Measurements from ENCODE around the gene FADS3.

FADS3 gene

DNA sequence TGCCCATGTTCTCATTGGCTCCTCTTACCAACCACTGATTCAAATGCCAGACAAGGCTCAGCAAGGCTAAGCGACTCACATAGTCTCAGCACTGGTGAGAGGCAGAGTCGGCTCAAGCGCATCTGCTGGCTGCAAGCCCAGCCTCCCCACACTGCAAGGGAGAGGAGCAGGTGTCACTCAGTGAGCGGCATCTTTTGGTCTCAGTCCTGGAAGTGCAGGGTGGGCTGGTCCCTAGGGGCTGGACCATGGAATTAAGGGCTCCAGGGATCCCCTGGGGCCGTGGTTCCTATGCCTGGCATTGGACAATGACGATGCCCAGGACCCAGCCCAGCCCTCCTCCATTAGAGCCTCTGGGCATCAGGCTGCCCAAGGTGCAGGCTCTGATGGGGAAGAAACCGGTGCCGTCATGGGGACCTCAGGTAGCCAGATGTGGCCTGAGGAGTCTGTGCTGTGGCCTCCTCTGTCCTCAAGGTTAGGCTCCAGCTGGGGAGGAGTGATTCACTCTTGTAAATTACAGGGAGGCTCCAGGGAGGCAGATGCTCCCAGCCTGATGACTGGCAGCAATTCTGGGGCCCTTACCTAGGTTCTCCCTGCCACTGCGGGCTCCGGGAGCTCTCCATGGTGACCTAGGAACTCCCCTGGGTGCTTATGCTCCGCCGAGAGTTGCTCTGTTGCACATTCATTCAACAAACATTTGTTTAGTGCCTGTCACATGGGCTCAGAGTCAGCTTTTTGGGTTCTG lies 35.2 kb downstream of the FADS3 start:
- DNase-seq (ENCODE audit: low read depth) = no peak

- no peak for DNase-seq (ENCODE audit: low read depth)
These were observed 36.2 kb downstream of the FADS3 start for GRCh38 chr11:61854966-61855714.

DNA sequence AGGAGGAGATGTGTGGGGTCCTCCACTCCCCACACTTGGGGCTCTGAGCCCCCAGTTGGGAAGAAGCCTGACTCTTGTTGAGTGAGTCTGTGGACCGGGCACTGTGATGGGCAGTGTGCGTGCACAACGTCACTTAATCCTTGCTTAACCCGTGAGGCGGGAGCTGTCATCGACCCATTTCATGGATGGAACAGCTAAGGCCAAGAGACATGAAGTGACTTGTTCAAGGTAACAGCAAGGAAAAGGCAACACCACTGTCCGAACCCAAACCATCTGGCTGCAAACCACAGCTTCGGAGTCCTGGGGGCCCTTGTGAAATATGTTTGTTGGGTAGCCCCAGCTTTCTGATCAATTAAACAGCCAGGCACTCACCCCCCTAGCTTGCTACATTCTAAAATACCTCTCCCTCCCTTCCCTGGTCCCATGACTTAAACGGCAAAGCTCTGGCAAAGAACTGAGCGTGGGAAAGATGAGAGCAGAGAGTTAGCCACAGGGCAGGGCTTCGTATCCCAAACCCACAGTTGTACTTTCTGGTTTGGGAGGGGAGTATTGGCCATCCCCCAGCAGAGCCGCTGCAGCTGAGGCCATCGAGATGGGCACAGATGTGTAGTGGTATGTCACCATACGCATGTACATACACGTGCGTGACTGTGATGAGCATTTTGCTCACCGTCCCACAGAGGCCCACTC lies 37.0 kb downstream of the FADS3 start:
- no peak for DNase-seq (ENCODE audit: low read depth)

DNA sequence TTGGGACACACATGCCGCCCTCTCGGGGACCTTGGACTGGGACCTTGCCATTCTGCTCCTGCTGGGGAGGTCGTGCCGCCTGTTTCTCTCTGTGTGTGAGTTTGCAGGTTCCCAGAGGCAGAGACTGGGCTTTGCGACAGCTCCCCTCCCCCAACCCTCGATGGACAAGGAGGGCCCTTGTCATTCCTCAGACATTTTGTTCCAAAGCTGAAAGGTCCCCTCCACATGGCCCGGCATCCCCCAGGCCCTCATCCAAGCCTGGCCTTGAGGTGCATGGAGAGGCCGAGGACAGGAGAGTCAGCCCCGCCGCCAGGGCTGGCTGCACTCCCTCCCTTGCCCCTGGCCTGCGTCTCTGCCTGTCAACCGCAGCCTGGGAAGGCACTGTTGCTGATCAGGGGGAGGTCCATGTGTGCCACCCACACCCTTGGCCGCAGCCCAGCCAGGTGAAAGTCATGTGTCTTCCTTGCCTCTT lies 37.6 kb downstream of the FADS3 start:
- no peak for DNase-seq (ENCODE audit: low read depth)

DNA sequence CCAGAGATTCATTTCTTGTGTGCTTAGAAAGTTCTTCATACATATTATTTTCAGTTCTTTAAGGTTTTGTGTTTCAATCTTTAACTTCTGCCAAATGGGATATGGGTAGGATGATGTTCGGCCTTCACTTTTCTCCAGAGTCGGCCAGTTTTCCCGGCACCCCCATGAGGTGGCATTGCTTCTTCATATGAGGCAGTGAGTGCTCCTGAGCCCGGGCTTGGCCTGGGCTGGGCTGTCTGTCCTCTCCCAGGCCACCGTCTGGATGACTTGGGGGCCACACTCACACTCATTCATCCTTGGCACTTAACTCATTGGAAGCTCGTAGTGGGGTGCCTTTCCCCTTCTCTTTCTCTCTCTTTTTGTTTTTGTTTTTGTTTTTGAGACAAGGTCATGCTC lies 39.4 kb downstream of the FADS3 start:
- DNase-seq (ENCODE audit: low read depth) = no peak

GRCh38 chr11:61851113-61851899 lies 40.0 kb downstream of the FADS3 start:
- DNase-seq (ENCODE audit: low read depth) = no peak

DNA sequence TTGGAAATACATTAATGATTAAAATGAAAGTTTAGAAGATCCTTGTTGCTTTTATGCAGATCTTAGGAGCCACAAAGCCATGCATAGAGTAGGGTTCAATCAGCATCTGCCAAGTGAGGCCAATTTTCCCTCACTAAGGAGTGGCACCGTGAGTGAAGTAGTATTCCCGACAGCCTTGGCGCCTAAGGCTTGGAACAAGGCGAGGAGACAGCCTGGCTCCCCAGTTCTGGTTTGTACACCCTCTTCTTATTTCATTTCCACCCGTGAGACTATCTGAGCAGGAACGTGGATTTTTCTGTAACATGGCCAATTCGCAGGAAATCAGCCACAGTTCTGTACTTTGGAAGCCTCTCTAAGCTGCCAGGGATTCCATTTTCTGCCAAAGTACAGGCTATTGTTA lies 40.7 kb downstream of the FADS3 start:
- no peak for DNase-seq (ENCODE audit: low read depth)

- DNase-seq (ENCODE audit: low read depth) = no peak
These were observed 42.7 kb downstream of the FADS3 start for GRCh38 chr11:61848631-61849030.

DNA sequence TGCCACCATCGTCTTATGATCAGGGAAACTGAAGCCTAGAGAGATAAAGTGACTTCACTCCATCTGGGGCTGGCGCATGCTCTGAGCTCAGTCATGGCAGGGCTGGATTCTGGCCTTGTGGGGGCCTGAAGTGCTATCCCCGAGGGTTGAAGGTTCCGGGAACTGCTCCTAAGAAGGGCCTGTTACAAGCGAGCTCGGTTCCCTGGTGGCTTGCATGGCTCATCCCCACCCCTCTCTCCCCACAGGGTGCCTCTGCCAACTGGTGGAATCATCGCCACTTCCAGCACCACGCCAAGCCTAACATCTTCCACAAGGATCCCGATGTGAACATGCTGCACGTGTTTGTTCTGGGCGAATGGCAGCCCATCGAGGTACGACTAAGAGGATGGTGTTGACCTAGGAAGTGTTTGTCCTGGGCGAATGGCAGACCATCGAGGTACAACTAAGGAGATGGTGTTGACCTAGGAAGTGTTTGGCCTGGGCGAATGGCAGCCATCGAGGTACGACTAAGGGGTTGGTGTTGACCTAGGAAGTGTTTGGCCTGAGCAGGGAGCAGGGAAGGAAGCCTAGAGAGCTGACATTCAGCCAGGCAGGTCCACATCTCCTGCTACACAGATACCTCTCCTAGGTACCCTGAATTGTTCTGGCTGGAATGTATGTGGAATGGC lies 43.3 kb downstream of the FADS3 start:
- DNase-seq (ENCODE audit: low read depth) = no peak

GRCh38 chr11:61846362-61847020 lies 44.9 kb downstream of the FADS3 start:
- DNase-seq (ENCODE audit: low read depth) = no peak

DNA sequence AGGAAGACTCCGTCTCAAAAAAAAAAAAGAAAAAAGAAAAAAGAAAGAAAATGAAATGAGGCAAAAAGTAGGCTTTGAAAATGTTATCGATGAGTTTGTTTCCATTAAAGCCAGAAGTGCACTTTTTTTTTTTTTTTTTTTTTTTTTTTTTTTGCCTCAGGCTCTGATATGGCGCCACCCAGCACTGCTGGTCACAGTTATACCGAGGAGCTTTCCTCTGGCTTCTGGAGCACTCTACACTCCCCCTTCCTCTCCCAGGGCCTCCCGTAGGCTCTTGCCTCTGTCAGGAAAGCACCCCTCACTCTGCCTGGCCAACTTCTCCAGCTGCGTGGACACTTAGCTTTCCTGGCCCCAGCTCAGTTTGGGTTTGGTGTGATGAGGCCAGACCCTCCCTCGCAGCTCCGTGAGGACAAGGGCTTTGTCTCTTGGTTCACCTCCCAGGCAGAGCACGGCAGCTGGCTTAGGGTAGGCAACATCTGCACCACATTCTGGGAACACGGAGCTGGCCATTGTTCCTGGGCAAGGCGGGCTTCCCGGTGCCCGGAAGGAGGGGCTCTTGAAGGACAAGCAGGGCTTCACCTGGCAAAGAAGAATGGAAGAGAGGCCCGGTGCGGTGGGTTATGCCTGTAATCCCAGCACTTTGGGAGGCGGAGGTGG lies 46.3 kb downstream of the FADS3 start:
- DNase-seq (ENCODE audit: low read depth) = no peak

GRCh38 chr11:61842528-61842820 lies 48.9 kb downstream of the FADS3 start:
- no peak for DNase-seq (ENCODE audit: low read depth)

GRCh38 chr11:61841636-61842527 lies 49.5 kb downstream of the FADS3 start:
- DNase-seq (ENCODE audit: low read depth) = no peak

DNA sequence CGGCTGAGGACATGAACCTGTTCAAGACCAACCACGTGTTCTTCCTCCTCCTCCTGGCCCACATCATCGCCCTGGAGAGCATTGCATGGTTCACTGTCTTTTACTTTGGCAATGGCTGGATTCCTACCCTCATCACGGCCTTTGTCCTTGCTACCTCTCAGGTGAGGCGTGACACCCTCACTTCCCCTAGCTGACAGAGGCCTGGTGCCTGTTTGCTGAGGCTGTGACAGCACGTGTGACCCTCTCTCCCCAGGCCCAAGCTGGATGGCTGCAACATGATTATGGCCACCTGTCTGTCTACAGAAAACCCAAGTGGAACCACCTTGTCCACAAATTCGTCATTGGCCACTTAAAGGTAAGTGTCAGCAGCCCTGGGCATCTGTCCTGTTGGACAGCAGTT lies 51.0 kb downstream of the FADS3 start:
- DNase-seq (ENCODE audit: low read depth) = no peak

- no peak for DNase-seq (ENCODE audit: low read depth)
These were observed 51.6 kb downstream of the FADS3 start for GRCh38 chr11:61839742-61840141.

GRCh38 chr11:61838921-61839320 lies 52.4 kb downstream of the FADS3 start:
- DNase-seq (ENCODE audit: low read depth) = no peak

GRCh38 chr11:61838501-61838900 lies 52.8 kb downstream of the FADS3 start:
- no peak for DNase-seq (ENCODE audit: low read depth)

DNA sequence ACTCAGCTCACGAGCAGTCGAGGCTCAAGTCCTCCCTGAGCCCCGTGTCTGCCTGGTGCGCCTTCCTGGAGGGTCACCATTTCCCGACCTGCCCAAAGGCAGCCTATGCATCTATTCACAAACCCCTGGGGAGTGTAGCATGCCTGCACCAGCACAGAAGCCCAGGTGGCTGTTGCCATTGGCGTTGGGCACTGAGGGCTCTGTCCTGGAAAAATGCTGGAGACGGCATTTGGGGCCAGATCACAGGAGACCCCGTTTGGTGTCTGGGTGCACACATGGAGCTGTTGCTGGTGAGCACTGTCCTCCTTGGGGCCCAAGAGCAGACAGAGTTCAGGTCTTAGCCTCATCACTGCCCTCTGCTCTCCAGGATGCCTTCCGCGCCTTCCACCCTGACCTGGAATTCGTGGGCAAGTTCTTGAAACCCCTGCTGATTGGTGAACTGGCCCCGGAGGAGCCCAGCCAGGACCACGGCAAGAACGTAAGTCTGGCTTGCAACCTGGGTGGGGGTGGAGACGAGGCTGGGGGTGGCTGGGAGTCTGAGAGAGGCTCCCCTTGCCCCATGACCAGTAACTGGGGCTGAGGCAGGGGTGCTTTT lies 53.8 kb downstream of the FADS3 start:
- DNase-seq (ENCODE audit: low read depth) = no peak

DNA sequence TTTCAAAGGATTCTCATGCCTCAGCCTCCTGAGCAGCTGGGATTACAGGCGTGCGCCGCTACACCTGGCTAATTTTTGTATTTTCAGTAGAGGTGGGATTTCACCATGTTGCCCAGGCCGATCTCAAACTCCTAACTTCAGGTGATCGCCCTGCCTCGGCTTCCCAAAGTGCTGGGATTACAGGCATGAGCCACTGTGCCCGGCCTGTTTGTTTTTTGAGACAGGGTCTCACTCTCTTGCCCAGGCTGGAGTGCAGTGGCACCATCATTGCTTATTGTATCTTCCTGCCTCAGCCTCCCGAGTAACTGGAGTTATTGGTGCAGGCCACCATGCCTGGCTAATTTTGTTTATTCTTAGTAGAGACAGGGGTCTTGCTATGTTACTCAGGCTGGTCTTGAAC lies 55.2 kb downstream of the FADS3 start:
- no peak for DNase-seq (ENCODE audit: low read depth)

Measured in stimulated activated CD8-positive, alpha-beta memory T cell treated with anti-CD3 and anti-CD28 coated beads, Interleukin-12 subunit alpha, Interleukin-12 subunit beta, amount 100 ng/mL, for 1 hour (primary cell).